HG03354 (cell line): ENCODE results near the gene EFNB2.

ENCODE experiments used
- ATAC-seq: cut with Tn5 transposase; IDR thresholded peaks from one replicate; pipeline ENCODE4 v1.9.1; 2021; ENCODE audit warnings: mild to moderate bottlenecking; ENCODE audit not compliant: unreplicated experiment, poor library complexity, severe bottlenecking

Gene EFNB2

DNA sequence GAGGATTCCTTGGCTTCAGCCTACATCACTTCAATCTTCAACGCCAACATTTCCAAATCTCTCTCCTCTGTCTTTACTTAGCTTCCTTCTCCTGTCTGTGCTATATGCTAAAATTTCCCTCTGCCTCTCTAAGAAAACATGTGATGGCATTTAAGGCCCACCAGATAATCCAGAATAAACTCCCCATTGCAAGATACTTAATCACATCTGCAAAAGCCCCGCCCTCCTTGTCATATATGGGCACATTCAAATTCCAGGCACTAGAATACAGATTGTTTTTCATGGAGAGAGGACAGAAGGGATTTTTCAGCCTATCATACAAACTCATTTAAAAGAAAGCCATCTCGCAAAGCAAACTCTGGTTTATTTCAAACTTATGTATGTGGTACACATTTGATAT, 16.3 kb upstream of the EFNB2 start:
- ATAC-seq = no peak

DNA sequence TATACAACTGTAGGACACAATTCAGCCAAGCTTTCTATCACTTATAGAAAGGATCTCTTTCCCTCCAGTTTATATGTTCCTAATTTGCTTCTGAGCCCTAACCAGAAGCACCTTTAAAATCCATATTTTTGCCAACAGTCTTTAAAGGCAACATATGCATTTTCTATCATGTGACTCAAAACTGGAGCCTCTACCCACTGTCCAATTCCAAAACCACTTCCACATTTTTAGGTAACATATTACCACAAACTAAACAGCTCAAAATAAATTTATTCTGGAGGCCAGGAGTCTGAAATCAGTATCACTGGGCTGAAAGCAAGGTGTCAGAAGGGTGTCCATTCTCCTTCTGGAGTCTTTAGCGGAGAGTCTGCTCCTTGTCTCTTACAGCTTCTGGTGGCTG, 15.9 kb upstream of the EFNB2 start:
- ATAC-seq = no peak

DNA sequence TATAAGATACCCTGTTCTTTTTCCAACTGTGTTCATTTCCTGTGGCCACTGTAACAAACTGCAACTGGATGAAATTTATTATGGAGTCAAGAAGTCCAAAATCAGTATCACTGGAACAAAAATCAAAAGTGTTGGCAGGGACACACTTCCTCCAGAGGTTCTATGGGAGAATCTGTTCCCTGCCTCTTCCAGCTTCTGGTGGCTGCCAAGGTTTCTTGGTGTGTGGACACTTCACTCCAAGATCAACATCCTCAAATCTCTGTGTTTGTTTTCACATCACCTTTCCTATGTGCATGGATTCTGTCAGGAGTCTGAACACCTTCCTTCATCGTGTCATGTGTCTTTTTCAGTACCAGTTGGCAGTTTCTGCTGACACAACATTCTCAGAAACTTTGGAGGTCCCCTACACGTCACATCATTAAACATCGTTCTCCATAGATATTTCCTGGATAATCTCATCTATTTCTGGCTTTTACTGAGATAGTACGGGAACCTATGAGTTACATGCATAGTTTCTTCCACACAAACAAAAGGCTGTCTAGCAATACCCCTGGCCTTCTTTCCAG, 15.2 kb upstream of the EFNB2 start:
- ATAC-seq = no peak

DNA sequence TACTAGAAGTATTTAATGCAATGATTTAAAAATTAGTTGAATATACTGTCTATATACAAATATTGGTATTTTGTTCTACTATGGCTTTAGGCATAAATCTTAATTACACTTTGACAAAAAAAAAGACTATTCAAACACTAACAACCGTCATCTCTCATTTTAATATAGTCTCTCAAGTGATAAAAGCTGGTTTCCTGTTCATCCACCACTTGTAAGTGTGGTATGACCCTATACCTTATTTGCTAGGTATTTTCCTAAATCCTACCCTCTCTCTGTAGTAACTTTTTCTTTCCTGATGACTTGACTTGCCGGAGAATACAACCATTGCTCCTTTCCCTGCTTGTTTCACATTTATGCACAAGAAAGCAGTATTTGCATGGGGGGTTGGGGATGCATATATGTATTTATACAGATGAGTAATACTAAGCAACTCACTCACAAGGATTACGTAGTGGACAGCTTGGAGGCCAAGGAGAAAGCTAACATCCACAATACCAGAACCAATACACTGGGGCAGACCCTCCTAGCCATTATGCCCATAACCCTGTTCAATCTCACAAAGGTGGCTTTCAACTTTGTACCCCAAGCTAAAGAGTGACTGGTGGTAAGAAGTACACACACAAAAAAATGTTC, 12.7 kb upstream of the EFNB2 start:
- no peak for ATAC-seq

DNA sequence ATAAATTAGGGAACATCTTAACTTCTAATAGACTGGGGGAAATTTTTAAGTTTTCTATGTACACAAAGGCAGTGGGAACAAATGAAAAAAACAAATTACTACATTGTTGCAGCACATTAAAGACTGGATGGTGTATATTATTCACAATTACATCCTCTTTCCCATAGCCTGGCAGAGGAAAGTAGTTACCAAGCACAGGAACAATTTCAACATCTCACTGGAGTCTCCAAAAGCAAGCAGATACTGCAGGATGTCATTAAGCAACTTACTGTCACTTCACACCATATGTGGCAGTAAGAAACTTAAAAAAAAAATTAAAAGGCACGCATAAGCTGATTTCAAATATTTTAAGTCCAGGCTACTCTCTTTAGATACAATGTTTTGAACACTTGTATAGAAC, 6.4 kb upstream of the EFNB2 start:
- ATAC-seq = no peak

DNA sequence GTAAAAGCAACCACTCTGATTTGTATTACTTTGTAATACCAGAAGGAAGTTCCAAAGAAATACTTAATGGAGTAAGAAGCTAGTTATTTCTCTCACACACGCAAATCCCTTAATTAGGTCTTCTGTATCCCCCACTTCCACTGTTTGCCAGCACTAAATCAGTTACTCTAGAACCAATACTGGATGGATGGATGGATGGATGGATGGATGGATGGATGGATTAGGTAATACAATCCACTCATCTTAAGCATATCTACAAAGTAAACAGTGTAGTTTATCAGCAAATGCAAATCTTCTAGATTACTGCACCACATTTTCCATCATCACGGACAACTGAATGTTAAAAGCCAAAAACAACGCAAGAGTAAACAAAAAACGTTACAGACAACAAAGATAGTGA, 5.2 kb upstream of the EFNB2 start:
- ATAC-seq = no peak

DNA sequence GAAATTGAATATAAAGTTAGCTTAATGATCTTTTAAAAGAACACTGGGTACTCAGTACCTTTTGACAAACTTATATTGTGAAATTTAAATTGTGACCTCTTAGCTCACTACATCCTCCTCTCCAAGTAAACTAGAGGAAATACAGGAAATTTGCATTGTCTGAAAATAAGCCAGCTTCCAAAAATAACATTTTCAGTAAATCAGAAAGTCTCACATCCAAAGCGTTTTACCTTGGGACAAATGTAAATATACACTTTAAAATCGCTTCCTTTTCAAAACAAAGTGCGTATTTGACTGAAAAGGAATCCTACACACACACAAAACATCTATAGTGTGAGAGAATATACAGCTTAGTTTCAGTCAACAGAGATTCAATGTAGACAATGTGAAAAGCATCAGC, 2.1 kb upstream of the EFNB2 start:
- ATAC-seq = no peak

DNA sequence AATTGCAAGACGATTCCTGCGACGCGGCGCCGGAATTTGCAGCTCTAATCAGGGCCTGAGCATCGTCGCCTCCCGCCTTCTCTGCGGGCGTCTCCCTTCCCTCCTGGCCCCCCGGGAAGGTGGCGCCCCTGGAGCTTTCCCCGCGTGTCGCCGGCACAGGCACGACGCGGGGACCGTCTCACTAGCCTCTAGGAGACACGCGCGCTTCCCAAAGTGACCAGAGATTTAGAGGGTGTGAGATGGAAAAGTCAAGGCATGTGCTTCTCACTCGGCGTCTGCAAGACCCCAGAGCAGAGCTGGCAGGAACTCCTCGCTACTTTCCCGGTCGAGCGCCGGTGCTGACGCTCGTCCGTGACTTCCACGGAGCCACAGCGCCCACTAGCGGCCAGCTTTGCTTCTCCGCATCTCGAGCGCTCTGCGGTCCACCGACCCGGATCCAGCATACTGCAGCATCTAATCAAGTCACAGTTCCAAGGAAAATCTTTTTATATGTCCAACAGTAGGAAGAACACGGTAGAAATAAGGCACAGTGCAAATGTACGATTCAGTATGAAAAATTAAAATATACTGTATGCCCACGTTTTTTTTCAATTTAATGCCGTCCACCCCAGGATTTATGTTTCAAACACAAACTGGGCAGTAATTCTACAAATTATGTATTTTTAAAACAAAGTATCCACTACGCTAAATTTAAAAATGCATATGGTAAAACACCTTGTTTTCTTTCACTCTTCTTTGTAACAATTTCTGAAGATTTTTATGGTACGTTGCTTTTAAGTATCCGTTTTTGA, 977 bp upstream of the EFNB2 start:
- ATAC-seq = peak; percentile 49

DNA sequence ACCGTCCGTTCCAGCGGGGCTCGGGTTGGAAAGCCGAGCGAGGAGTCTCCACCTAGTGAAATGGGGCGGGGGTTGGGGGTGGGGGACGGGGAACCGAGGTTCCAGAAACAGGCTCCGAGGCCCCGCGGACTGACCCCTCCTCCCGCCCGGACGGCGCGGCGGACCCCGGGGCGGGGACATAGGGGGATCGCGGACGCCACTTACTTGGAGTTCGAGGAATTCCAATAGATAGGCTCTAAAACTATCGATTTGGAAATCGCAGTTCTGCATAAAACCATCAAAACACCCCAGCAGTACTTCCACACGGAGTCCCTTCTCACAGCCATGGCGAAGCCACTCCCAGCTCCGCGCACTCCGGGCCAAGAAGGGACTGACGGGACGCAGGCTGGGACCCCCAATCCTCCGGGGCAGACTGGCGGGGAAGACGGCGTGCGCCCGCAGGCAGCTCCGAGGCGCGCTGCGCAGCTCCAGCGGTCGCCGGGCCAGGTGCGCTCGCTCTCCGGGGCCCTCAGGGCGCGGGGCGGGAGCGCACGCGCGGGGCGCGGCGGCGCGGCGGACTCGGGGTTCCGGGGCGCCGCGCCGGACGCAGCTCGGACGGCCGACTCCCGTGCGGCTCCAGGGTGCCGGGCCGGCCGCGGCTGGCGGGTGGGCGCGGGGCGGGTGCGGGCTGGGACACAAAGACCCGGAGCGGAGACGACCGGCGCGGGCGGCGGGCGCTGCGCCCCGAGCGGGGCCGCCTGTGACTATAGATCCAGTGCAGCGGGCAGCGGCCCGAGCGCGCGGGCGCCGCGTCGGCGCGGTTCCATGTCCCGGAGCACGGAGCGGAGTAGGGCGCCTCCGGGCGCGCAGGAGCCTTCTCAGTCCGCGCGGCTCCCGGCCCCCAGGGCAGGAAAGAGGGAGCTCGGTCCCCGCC, 567 bp downstream of the EFNB2 start:
- peak; percentile 26 for ATAC-seq

DNA sequence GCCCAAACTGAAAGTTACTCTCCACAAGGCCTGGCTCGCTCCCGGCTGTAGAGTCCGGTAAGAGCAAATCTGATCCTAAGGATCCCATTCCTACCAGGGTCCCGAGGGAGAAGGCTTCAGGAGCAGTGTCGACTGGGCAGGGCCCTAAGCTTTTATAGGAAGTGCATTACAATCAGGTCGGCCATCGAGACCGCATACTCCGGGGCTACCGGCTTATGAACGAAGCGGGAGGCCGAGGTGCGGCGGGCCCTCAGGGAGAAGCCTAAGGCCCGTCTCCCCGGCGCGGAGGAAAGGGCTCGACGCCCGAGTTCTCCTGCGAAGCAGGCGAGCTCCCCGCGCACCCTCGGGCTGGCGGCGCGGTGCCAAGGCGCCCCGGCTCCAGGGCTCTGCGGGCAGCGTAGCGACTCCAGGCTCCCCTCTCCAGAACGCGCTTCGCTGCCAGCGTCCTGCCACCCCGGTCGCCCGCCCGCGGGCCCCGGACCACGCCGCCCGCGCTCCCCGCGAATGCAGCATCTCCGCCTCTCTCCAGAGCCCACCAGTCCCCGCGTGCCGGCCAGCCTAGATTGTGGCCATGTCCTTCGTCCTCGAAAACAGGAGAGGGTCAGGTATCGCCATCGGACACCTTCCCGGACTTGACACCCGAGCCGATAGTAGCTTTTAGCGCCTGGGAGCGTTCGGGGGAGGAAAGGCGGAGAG, 1.4 kb downstream of the EFNB2 start:
- ATAC-seq = no peak

DNA sequence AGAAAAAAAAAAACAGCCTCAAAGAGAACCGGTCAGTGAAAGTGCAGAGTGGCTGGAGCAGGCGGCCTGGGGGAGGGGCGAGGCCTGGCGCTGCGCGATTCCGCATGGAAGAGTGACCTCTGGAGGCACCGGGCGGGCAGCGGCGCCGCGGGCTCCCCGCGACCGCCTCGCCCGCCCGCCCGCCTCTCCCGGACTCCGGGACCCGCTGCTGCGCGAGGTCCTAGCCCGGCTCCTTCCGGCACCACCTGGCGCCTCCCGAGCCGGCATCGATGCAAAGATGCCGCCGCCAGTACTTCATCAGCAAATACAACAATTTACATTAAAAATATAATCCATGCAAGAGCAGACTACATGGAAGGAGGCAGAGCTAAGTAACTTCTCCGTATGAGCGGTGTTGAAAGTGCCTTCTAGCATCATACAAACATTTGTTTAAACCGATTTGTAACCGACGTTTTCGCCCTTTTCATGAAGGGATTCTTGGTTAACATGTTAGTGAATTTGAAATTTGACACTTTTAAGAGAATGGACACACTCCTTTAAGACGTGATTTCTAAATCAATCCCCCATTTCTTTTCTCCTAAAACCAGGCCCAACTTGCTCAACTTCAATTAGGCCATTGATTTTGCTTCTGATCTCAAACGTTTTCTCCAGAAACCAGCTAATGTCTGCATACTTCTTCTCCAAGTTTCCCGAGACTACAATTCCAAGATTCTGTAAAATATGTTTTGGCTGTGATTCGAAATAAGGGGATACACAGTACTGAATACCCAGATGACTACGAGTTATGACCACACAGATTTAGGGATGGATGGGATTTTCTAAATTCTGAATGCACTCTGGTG, 2.1 kb downstream of the EFNB2 start:
- ATAC-seq = no peak

DNA sequence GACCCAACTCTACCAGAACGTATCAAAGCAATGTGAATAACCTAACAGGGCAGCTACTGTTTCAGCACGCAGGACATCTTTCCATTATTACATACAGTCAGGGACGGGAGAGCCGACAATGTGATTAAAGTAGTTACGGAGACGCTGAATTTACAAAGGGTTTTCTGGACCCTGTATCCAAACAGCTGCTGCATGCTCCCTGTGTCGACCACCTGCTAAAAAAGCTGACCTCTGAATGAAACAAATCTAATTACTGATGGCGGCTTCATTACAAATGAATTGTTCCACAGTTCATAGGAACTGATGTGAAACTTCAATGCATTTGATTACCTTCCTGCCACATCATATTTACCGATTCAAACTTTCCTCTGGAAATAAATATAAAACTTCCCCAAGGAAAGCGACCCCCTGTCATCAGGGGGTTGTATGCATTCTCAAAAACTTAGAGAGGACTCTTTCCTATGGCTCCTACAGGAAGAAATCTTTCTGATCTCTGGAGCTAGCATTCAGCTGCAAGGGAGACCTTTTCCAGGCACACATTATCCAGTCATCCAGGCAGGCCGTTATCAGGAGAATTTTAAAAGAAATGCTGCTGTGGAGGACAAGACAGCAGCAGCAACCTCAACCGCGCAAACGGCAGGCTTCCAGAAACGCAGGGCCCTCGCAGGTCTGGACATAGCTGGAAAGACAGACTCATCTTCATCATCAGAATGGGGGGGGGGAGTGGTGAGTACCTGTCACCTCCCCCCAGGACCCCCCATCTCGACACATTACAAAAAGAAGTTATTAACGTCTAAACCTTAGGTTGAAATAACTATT, 3.1 kb downstream of the EFNB2 start:
- no peak for ATAC-seq

DNA sequence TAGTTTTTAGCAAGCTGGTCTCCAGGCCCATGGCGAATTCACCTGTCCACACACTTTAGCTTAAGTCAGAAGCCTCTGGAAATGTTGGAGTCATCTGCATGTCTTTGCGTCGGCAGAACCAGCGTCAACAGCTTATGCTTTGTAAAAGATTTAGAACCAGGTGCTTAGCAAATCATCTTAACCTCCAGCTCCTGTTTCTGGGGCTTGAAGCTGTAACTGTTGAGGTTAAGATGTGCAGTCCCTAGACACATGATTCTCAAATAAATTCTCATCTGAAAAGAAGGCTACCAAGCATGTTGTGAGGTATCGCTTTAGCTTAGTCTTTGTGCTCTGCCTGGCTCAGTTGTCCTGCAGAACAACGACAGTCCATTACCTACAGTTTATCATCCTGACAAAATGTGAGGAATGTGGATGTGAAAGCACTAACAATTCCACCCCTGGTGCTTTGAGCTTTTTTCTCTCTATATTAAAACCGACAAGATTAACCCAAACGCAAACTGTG, 4.4 kb downstream of the EFNB2 start:
- ATAC-seq = no peak

DNA sequence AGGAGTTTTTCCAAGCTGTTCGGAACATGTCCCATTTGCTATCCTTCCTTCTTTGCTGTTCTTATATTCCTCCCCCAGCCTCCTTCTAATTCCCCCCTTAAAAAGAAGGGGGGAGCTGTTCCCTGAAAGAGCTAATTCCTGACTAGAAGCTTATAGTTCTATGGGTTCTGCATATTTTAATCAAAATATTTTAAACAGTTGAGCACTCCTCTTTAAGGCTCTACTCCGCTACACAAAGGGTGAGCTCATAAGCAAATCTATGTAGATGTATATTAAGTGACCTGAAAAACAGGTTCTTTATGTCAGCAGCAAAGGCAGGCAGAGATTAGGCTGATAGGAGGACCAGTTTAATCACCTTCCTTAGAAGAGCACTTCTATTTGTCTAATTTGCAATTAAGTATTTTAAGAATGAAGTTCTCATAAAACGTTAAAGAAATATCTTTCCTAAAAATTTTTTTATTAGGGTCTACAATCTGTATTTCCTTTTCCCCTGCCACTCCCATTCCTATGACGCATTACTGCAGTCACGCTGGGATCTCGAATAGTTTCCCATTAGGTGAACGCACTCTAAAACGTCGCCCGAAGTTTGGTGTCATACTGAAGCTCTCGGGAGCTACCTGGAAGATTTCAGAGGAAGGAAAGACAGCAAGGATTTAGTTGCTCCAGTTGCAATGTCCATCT, 5.2 kb downstream of the EFNB2 start:
- ATAC-seq = no peak

DNA sequence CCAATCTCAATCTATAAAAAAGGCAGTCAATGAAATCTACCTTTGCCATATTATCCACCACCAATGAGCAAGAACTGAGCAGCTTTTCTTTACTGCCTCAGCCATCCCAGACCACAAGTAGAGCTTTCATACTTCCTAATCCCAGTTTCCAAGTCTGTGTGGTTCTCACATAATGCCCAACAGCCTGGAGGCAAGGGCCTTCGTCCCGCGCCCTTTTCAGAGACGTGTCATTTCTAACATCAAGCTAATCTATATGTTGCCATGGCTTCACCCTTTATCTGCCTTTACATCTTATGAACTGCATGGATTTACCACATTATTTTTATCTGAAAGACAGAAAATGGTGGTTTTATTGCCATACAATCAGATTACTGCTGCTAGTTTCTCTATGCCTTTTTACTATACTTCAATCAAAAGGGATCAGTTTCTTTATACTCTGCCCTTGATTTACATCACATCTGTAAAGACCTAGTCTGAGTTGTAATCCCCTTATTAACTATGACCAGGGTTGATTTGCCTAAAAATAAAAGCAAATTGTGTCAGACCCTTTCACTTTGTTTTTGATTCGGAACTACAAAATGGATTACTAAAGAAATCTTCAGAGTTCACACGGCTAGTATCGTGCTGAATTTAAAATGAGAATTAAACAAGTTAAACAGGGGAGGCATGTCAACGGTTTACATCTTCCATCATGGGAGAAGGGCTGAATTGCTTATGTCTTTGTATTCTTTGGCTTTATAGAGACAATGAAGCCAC, 5.9 kb downstream of the EFNB2 start:
- ATAC-seq = no peak

DNA sequence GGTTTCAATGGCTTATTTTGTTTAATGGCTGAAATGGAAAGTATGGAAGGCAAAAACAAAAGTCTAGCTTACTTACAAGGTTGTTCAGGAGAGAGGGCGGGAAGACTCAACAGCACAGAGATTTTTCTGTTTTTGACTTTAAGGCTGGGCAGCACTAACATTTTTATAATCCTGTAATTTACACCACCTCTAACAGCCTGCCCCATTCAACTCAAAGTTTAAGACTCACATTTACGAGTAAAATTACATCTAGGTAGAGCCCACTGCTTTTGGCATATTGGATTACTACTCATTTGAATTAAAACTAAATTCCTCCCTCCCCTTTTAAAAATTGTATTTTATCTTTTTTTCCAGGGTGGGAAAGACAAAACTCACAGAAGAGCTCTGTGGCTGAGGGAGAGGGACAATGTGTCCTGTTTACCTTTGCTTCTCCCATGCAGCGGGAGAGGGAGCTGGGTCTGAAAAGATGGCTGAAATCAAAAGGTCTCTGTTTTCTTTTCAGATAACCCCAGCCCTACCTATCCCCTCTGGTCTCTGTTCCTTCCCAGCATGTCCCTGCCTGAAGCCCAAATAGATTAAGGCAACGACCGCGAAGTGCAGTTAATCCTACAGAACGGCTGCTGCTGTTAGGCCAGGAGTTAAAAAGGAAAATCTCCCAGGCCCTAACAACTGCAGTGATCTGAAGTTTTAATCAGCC, 6.6 kb downstream of the EFNB2 start:
- no peak for ATAC-seq
